IMR-90 (cell line): ENCODE measurements around the gene UMODL1. TPM values are rescaled to one million over a fixed set of nuclear protein-coding genes. Genes with fewer than 3 reads are reported as not detected.
A peak's percentile ranks its signal among the peaks of the same experiment; 100 is the strongest.

Experiments
- ATAC-seq: fragments of 200-7000 bp; cut with Tn5 transposase; 2 replicates; pipeline ENCODE4 v1.9.1; 2020; ENCODE audit warnings: low read depth, mild to moderate bottlenecking, moderate library complexity
- BruUV-seq: library from RNA; stranded (reverse); fragments of 400-500 nt; replicated peaks from 2 replicates; lab custom pipeline; 2021; lab: Mats Ljungman, UMichigan
- CTCF ChIA-PET: fragments of 300-600 bp; formaldehyde crosslinking; extraction: SDS; loops from one replicate; lab custom pipeline; 2021; ENCODE audit warnings: antibody characterized with exemption; lab: Yijun Ruan, JAX
- POLR2A ChIA-PET: fragments of 300-600 bp; sonication (Branson Sonifier 250); formaldehyde crosslinking; loops from one replicate; lab custom pipeline; 2022; ENCODE audit warnings: antibody characterized with exemption; ENCODE audit not compliant: unreplicated experiment; lab: Charles Lee
- DNase-seq: peaks from one replicate; pipeline ENCODE4 v3.0.0; 2013
- H2AFZ ChIP-seq: replicated peaks from 2 replicates; pipeline ENCODE3; 2013; ENCODE audit warnings: low read length, mild to moderate bottlenecking; ENCODE audit not compliant: poor library complexity
- H2AK5ac ChIP-seq: 2 replicates; pipeline ENCODE4 v1.6.1; 2013; ENCODE audit warnings: low read depth, low read length, inconsistent platforms
- H2AK9ac ChIP-seq: replicated peaks from 2 replicates; pipeline ENCODE3; 2013; ENCODE audit warnings: mild to moderate bottlenecking, low read depth, low read length, moderate library complexity; ENCODE audit not compliant: poor library complexity
- H2BK120ac ChIP-seq: 2 replicates; pipeline ENCODE4 v1.6.1; 2013; ENCODE audit warnings: low read depth, low read length, inconsistent platforms
- H2BK15ac ChIP-seq: 3 replicates; pipeline ENCODE4 v1.6.1; 2013; ENCODE audit warnings: low read depth, low read length, inconsistent platforms
- H2BK20ac ChIP-seq: 2 replicates; pipeline ENCODE4 v1.6.1; 2013; ENCODE audit warnings: low read depth, mild to moderate bottlenecking, inconsistent platforms, low read length, moderate library complexity
- H2BK5ac ChIP-seq: 2 replicates; pipeline ENCODE4 v1.6.1; 2013; ENCODE audit warnings: mild to moderate bottlenecking, low read depth, low read length, inconsistent platforms; ENCODE audit not compliant: poor library complexity, severe bottlenecking
- H3K14ac ChIP-seq: replicated peaks from 2 replicates; pipeline ENCODE4 v1.6.1; 2013; ENCODE audit warnings: low read depth, low read length, inconsistent platforms
- H3K18ac ChIP-seq: 2 replicates; pipeline ENCODE4 v1.6.1; 2013; ENCODE audit warnings: low read depth, low read length, control low read depth
- H3K23ac ChIP-seq: 2 replicates; pipeline ENCODE4 v1.6.1; 2013; ENCODE audit warnings: low read depth, low read length, inconsistent platforms
- H3K27ac ChIP-seq: 2 replicates; pipeline ENCODE4 v1.5.1; 2013; ENCODE audit warnings: mild to moderate bottlenecking, control low read depth, low read length; ENCODE audit not compliant: insufficient read depth
- H3K27me3 ChIP-seq: 2 replicates; pipeline ENCODE4 v1.6.1; 2013; ENCODE audit warnings: low read length; ENCODE audit not compliant: control insufficient read depth, insufficient read depth
- H3K36me3 ChIP-seq: 2 replicates; pipeline ENCODE4 v1.6.1; 2013; ENCODE audit warnings: low read length, mixed read lengths; ENCODE audit not compliant: control insufficient read depth, insufficient read depth
- H3K4ac ChIP-seq: 2 replicates; pipeline ENCODE4 v1.6.1; 2013; ENCODE audit warnings: low read depth, low read length, inconsistent platforms
- H3K4me1 ChIP-seq: 2 replicates; pipeline ENCODE4 v1.6.1; 2013; ENCODE audit warnings: low read length, mixed read lengths; ENCODE audit not compliant: control insufficient read depth, insufficient read depth
- H3K4me2 ChIP-seq: 2 replicates; pipeline ENCODE4 v1.6.1; 2013; ENCODE audit warnings: low read depth, mild to moderate bottlenecking, control low read depth, low read length, moderate library complexity
- H3K4me3 ChIP-seq: 2 replicates; pipeline ENCODE4 v1.5.1; 2013; ENCODE audit warnings: low read depth, mild to moderate bottlenecking, control low read depth, low read length, moderate library complexity; ENCODE audit not compliant: insufficient read depth
- H3K56ac ChIP-seq: 2 replicates; pipeline ENCODE4 v1.6.1; 2013; ENCODE audit warnings: low read length, inconsistent platforms; ENCODE audit not compliant: insufficient read depth; ENCODE audit errors: extremely low read depth
- H3K79me1 ChIP-seq, 2 experiments: 2 replicates each; pipeline ENCODE4 v1.6.1; 2013; ENCODE audit warnings: low read length in 2 of 2, inconsistent platforms in 1 of 2, low read depth in 1 of 2
- H3K9ac ChIP-seq: 2 replicates; pipeline ENCODE4 v1.6.1; 2013; ENCODE audit warnings: low read depth, low read length, control low read depth
- H3K9me1 ChIP-seq: 2 replicates; pipeline ENCODE4 v1.6.1; 2013; ENCODE audit warnings: low read length, inconsistent platforms; ENCODE audit not compliant: insufficient read depth
- H3K9me3 ChIP-seq: 2 replicates; pipeline ENCODE4 v1.6.1; 2013; ENCODE audit warnings: low read length; ENCODE audit not compliant: control insufficient read depth, insufficient read depth
- H4K20me1 ChIP-seq: 2 replicates; pipeline ENCODE4 v1.6.1; 2013; ENCODE audit warnings: low read length, inconsistent platforms; ENCODE audit not compliant: insufficient read depth
- H4K5ac ChIP-seq: 2 replicates; pipeline ENCODE4 v1.6.1; 2013; ENCODE audit warnings: mild to moderate bottlenecking, low read depth, low read length, control low read depth
- H4K8ac ChIP-seq, 2 experiments: 2 replicates each; pipeline ENCODE4 v1.6.1; 2013; ENCODE audit warnings: low read depth in 2 of 2, low read length in 2 of 2, control low read depth in 1 of 2, inconsistent platforms in 1 of 2
- H4K91ac ChIP-seq: 2 replicates; pipeline ENCODE4 v1.6.1; 2013; ENCODE audit warnings: low read depth, low read length, inconsistent platforms; ENCODE audit not compliant: insufficient read depth
- BHLHE40 ChIP-seq: fragments of 150-350 bp; IDR thresholded peaks from 2 replicates; pipeline ENCODE4 v1.6.1; 2016; ENCODE audit warnings: mild to moderate bottlenecking, low read depth, low read length
- MAFK ChIP-seq: IDR thresholded peaks from 2 replicates; pipeline ENCODE4 v1.6.1; 2012; ENCODE audit warnings: low read depth, low read length, improper control_type of control experiment
- MAZ ChIP-seq: IDR thresholded peaks from 2 replicates; pipeline ENCODE4 v1.6.1; 2012; ENCODE audit warnings: low read depth, mild to moderate bottlenecking, low read length, improper control_type of control experiment, moderate library complexity, borderline replicate concordance
- MXI1 ChIP-seq: IDR thresholded peaks from 2 replicates; pipeline ENCODE4 v1.6.1; 2012; ENCODE audit warnings: low read depth, mild to moderate bottlenecking, low read length, moderate library complexity, borderline replicate concordance
- NFE2L2 ChIP-seq: fragments of 150-350 bp; IDR thresholded peaks from 2 replicates; pipeline ENCODE4 v1.6.1; 2016; ENCODE audit warnings: low read depth, mild to moderate bottlenecking, low read length
- POLR2A ChIP-seq: IDR thresholded peaks from 2 replicates; pipeline ENCODE4 v1.6.1; 2012; ENCODE audit warnings: mild to moderate bottlenecking, low read depth, low read length
- RCOR1 ChIP-seq: IDR thresholded peaks from 2 replicates; pipeline ENCODE4 v1.6.1; 2012; ENCODE audit warnings: mild to moderate bottlenecking, low read length, improper control_type of control experiment; ENCODE audit not compliant: insufficient replicate concordance
- RFX5 ChIP-seq: IDR thresholded peaks from 2 replicates; pipeline ENCODE4 v1.8.0; 2012; ENCODE audit warnings: low read depth, mild to moderate bottlenecking, low read length, moderate library complexity
- SMC3 ChIP-seq: fragments of 150-350 bp; IDR thresholded peaks from 2 replicates; pipeline ENCODE4 v1.6.1; 2016; ENCODE audit warnings: low read depth, mild to moderate bottlenecking, antibody characterized with exemption, low read length, moderate library complexity
- USF2 ChIP-seq: fragments of 150-350 bp; IDR thresholded peaks from 2 replicates; pipeline ENCODE4 v1.6.1; 2017; ENCODE audit warnings: mild to moderate bottlenecking, antibody characterized with exemption, low read length, low read depth
- WGBS, 2 experiments: methylation state at CpG; one replicate each; pipeline versions ENCODE4 v1.1.5 to v1.1.7; 2013; ENCODE audit warnings: missing lambda C conversion rate in 2 of 2; ENCODE audit not compliant: insufficient read length in 1 of 2; ENCODE audit errors: extremely low coverage in 2 of 2; 5-methylcytosine and 5-hydroxymethylcytosine counted together
- dilution Hi-C: fragments of 300-500 bp; cut with HindIII; formaldehyde crosslinking; loops from one replicate; pipeline ENCODE4 v1.14.3; 2018; ENCODE audit warnings: low sequenced_read_pairs; ENCODE audit not compliant: unreplicated experiment
- in situ Hi-C: fragments of 300-500 bp; cut with MboI; formaldehyde crosslinking; loops from 3 replicates; pipeline ENCODE4 v1.14.3; 2019; ENCODE audit warnings: low sequenced_read_pairs, inconsistent platforms, mixed read lengths
- intact Hi-C: fragments of 100-400 bp; cut with micrococcal nuclease; formaldehyde crosslinking; loops from 2 replicates; pipeline ENCODE4 v1.10.0; 2022
- polyA plus RNA-seq, 3 experiments: library from polyadenylated mRNA; depleted of rRNA; stranded (reverse); fragments of >200 nt; gene quantifications; 2 replicates each; pipeline ENCODE4 v1.2.3, GENCODE V29; 2012; ENCODE audit warnings: low replicate concordance in 1 of 3
- total RNA-seq: library from RNA; depleted of rRNA; stranded (reverse); fragments of >200 nt; gene quantifications from 2 replicates; pipeline ENCODE4 v1.2.3, GENCODE V29; 2012

The UMODL1 gene
- total and polyA plus RNA-seq, 2 of the 4 experiments (the other 2 are of a cell fraction) = 0.02 TPM; not detected in 1

GRCh38 chr21:42097860-42098454 lies 26.8 kb downstream of the UMODL1 start (continued):
- peak; percentile 95 for TF ChIP-seq BHLHE40
- TF ChIP-seq MXI1 = 0 out of 2 replicates have a peak, but pooled peaks have one; percentile 22

GRCh38 chr21:42098957-42099505 lies 27.9 kb downstream of the UMODL1 start:
- no peak overlapping the region for H2BK5ac ChIP-seq
- in situ Hi-C loops = loop anchor here (5.0 to 10.0 kb wide), 2 partner anchors 97 to 164 kb away; no protein-coding TSS in a partner anchor
- H3K4me1 ChIP-seq = peaks cover 11% of the 10 kb centered on the region
- H2BK20ac ChIP-seq = peak overlapping the region; percentile 87
- H4K8ac ChIP-seq = peak overlapping the region; percentile 31 to 79; a peak in 2 of 4 replicates
- 96% methylated on average over 8 of the region's 21 CpGs; no CpG with 5 or more reads in 1 of the 2 experiments for WGBS, 2 experiments
- H3K4me3 ChIP-seq = no peak overlapping the region
- peak overlapping the region; percentile 59; the same call in 1 of the 2 replicates for H3K14ac ChIP-seq
- H2AFZ ChIP-seq = no peak overlapping the region
- no peak overlapping the region for H3K56ac ChIP-seq
- peaks cover 7% of the 10 kb centered on the region for H3K9me3 ChIP-seq
- H3K36me3 ChIP-seq = no peaks in the 10 kb centered on the region
- no peak overlapping the region for H3K4me2 ChIP-seq
- H3K9ac ChIP-seq = no peak overlapping the region; the same call in 1 of the 2 replicates
- peak overlapping the region; percentile 63 for H2AK5ac ChIP-seq
- no peaks in the 10 kb centered on the region for H4K20me1 ChIP-seq
- ATAC-seq = no peak
- peak overlapping the region; percentile 69 for H4K5ac ChIP-seq
- H4K91ac ChIP-seq = peak overlapping the region; percentile 82
- intact Hi-C loops = loop anchor here (2.0 to 5.0 kb wide), 2 partner anchors 96 to 147 kb away; partner anchors contain the start of gene C2CD2
- TF ChIP-seq BHLHE40 (no peak), MAFK (no peak), RCOR1 (no peak), MAZ (no peak), SMC3 (no peak), RFX5 (no peak), USF2 (no peak), NFE2L2 (no peak), POLR2A (no peak)
- H2AK9ac ChIP-seq = peak overlapping the region; percentile 49
- ChIA-PET POLR2A (no interaction called here), CTCF (no interaction called here)
- H3K23ac ChIP-seq = no peak overlapping the region
- H3K27me3 ChIP-seq = no peaks in the 10 kb centered on the region
- peak overlapping the region; percentile 78 for H2BK120ac ChIP-seq
- peak overlapping the region; percentile 72 for H2BK15ac ChIP-seq
- H3K27ac ChIP-seq = no peak overlapping the region
- dilution Hi-C loops = no loop called here
- H3K4ac ChIP-seq = peak overlapping the region; percentile 87
- peaks cover 11% of the 10 kb centered on the region for H3K9me1 ChIP-seq
- DNase-seq = no peak
- no peaks in the 10 kb centered on the region for H3K79me1 ChIP-seq
- no TSS peak for BruUV-seq
- H3K18ac ChIP-seq = peak overlapping the region; percentile 81
